AG09319 (cell line): ENCODE measurements around the gene SOSTDC1.
A peak's percentile ranks its signal among the peaks of the same experiment; 100 is the strongest.
"Not testable (repeated sequence)": the region's sequence is repeated elsewhere in the genome, so short reads cannot be mapped to it uniquely, and the experiment has no call there.

Experiments used
- DNase-seq: peaks from one replicate; pipeline ENCODE4 v3.0.0-alpha.2; 2010; ENCODE audit warnings: low read depth; ENCODE audit errors: extremely low read depth
- TF ChIP-seq, protein P1 (sequence below): IDR thresholded peaks from 2 replicates; pipeline ENCODE4 v1.5.1; 2011; ENCODE audit warnings: low read depth, mild to moderate bottlenecking, inconsistent platforms, low read length, moderate library complexity

Gene SOSTDC1

GRCh38 chr7:16462431-16462889 is 3.1 kb downstream of the SOSTDC1 start:
- TF ChIP-seq, protein P1, sequence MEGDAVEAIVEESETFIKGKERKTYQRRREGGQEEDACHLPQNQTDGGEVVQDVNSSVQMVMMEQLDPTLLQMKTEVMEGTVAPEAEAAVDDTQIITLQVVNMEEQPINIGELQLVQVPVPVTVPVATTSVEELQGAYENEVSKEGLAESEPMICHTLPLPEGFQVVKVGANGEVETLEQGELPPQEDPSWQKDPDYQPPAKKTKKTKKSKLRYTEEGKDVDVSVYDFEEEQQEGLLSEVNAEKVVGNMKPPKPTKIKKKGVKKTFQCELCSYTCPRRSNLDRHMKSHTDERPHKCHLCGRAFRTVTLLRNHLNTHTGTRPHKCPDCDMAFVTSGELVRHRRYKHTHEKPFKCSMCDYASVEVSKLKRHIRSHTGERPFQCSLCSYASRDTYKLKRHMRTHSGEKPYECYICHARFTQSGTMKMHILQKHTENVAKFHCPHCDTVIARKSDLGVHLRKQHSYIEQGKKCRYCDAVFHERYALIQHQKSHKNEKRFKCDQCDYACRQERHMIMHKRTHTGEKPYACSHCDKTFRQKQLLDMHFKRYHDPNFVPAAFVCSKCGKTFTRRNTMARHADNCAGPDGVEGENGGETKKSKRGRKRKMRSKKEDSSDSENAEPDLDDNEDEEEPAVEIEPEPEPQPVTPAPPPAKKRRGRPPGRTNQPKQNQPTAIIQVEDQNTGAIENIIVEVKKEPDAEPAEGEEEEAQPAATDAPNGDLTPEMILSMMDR = no peak
- DNase-seq = no peak

DNA sequence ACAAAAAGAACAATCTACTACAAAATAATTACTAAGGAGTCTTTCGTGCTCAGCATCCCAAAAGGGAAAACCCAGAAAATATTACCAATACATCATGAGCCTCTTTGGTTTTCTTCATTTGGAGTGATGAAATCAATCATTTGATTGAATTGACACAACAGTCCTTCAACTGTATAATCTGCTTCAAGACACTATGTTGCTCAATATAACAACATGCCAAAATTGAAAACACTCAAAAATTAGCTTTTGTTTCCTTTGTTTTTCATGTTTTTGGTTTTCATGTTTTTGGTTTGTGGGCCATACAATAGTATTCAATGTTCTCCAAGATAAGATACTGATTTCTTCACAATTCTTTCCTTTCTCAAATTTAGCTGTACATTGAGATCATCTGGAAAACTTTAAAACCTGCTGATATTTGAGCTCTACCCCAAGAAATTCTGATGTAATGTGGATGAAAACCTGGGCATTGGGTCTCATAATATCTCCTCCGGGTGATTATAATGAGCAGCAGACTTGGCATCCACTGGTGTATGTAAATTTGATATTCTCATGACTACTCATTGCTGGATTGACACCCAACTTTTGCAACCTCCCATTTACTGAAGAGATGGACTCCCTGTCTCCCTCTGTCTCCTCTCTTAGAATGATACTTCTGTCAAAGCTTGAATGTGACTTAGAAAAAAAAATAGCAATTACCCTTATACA is 4.6 kb downstream of the SOSTDC1 start:
- TF ChIP-seq, protein P1 = no peak; the same call in none of the 2 replicates
- peak; percentile 40 for DNase-seq

DNA sequence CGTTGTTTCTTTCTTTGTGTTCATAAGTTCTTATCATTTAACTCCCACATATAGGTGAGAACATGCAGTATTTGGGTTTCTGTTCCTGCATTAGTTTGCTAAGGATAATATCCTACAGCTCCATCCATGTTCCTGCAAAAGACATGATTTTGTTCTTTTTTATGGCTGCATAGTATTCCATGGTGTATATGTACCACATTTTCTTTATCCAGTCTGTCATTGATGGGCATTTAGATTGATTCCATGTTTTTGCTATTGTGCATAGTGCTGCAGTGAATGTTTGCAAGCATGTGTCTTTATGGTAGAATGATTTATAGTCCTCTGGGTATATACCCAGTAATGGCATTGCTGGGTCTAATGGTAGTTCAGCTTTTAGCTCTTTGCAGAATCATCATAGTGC is 9.2 kb downstream of the SOSTDC1 start:
- not testable (repeated sequence) for DNase-seq

DNA sequence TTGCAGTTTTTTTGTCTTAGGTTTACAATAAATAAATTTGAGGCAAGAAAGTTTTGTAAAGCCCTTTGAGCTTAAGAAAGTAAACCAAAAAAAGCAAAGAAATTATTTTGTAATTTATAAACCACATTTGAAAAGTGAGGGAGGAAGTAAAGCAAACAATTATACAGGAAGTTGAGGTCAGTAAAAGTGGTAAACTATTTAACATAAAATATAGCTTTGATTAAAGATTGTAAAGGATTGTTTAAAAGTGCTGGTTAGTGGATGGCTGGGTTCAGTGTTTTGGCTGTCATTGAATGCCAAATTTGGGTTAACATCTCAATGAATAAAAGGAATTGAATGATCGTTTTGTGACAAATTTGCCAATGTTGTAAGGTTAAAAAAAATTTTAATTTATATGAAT is 9.9 kb downstream of the SOSTDC1 start:
- DNase-seq = no peak
- TF ChIP-seq, protein P1 = no peak

GRCh38 chr7:16450366-16450765 is 15.2 kb downstream of the SOSTDC1 start:
- DNase-seq = no peak
- TF ChIP-seq, protein P1 = no peak

- TF ChIP-seq, protein P1 = no peak
- no peak for DNase-seq
These were observed 17.7 kb downstream of the SOSTDC1 start for GRCh38 chr7:16447876-16448275.

DNA sequence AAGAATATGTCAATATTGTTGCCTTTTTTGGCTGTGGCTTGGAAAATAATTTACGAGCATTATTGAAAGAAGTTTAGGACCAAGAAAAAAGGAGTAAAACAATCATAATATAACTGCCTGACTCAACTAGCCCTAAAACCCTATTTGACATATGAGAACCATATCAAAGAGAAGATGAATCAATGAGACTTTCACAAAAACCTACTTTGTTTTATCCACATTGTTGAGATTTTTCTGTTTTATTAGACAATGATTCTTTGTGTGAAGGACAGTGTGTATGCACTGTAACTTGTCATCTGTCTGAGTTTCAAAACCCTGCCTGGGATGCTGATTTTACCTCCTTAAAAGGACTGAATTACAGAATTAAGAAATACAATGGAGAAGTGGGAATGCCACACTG is 19.0 kb downstream of the SOSTDC1 start:
- DNase-seq = no peak
- TF ChIP-seq, protein P1 = no peak

GRCh38 chr7:16443871-16444270 is 21.7 kb downstream of the SOSTDC1 start:
- not testable (repeated sequence) for DNase-seq
